HUDEP-2 (cell line): ENCODE results near the gene LOXL3.

Experiments
- DNase-seq, 76 experiments: peaks; one replicate each; lab custom pipeline; 2025; ENCODE audit not compliant: unreplicated experiment in 76 of 76; lab: John Stamatoyannopoulos, UW

LOXL3 gene

DNA sequence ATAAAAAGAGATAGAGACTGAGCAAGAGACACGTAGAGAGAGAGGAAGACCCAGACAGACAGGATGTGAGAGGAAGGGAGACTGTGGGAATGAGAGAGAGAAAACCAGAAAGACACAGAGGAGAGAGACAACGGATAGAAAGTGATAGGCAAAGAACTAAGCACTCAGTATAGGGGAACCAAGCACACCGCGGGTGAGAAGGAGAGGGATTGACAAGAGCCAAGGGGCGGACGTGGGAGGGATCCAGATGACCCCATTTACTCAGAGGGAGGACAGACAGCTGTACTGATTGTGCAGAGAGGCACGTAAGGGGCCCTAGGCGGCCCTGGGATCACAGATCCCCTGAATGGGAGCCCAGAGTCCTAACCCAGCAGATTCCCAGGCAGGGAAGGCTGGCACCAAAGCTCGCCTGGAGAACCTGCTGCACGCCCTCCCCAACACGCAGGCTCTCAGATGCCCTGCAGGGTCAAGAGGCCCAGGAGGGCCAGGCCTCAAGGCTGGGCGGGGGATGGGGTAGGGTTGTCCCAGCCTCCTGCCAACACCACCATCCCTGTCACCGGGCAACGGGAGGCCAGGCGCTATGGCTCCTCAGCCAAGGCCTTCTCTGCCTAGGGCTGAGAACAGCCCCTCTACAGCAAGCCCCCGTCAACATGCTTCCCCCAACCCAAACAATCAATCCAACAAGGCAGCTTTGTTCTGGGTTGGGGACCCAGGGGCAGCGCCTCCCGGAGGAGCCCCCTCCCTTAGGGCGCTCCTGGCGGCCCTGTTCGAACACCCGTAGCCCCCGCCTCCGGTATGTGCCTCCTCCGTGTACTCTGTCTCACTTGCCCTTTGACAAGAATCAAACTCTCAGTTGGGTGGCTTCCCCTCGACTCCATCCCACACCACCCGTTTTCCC is 579 bp downstream of the LOXL3 start:
- no peak for DNase-seq

DNA sequence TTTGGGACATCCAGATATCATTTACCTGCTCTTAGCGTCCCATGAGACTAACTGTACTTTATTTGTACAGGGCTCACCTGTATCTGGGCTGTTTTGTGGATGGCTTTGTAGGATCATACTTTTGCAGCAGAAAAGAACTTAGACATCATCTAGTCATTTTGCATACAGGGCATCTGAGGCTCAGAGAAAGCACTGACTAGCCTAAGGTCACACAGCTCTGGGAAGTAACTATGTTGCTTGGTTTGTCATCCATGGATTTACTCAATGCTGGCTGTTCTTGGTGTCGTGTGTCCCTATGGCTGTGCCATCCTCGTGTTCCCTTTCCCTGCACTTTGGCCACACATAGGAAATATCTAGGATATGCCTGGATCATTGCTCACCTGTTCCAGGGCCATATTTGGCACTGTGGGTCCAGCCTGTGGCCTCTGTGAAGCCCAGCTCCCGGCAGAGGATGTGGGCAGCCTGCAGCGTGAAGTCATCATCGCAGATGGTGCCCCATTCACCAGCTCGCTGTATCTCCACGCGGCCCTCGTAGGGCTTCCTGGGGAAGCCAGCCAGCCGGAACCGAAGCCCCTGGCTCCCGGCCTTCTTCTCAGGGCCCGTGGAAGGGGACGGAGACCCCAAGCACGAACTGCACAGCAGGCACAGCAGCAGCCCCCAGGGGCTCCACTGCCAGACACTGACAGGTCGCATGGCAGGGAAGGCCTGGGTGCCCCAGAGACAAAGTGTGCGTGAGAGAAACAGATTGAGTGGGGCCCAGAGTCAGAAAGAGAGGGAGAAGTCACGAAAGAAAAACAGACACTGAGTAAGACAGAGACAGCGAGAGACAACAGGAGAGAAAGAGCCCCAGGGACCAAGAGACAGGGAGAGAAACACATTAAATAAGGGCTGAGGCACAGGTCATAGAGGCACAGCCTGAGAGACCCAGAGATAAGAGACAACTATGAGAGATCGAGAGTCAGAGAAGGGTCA is 1.5 kb downstream of the LOXL3 start:
- DNase-seq, result no peak

DNA sequence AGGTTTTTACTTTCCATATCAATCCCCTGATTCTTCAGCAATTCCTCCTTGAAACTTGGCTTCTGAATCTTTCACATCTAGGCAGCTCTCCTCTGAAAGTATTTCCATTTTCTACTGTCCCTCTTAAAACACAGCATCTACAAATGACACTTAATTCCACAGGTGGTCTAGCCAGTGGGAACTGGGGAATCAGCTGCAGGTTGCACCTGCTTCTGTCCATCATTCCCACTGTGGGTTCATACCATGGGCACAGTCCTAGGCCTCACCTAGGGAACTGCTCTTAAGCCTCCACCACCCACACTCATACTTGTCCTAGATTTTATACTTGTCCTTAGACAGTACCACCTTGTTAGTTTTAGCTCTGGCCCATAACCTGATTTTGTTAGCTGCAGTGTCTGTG is 2.2 kb downstream of the LOXL3 start:
- no peak for DNase-seq

DNA sequence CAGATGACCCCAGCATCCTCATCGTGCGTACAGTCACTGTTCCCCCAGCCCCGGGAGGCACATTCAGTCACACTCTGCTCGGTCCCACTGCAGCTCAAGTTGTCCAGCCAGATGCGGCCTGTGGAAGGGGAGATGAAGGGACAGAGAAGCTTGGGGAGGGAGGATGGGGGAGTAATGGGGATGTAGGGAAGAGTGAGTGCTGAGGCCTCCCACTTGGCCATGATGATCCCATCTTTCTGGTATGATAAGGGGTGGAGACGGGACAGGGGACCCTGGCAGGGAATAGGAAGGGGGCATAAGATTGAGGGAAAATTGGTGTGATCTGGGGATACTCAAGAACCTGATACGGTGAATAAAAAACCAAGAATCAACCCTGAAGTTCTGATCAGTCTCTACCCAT is 3.5 kb downstream of the LOXL3 start:
- DNase-seq, result no peak

DNA sequence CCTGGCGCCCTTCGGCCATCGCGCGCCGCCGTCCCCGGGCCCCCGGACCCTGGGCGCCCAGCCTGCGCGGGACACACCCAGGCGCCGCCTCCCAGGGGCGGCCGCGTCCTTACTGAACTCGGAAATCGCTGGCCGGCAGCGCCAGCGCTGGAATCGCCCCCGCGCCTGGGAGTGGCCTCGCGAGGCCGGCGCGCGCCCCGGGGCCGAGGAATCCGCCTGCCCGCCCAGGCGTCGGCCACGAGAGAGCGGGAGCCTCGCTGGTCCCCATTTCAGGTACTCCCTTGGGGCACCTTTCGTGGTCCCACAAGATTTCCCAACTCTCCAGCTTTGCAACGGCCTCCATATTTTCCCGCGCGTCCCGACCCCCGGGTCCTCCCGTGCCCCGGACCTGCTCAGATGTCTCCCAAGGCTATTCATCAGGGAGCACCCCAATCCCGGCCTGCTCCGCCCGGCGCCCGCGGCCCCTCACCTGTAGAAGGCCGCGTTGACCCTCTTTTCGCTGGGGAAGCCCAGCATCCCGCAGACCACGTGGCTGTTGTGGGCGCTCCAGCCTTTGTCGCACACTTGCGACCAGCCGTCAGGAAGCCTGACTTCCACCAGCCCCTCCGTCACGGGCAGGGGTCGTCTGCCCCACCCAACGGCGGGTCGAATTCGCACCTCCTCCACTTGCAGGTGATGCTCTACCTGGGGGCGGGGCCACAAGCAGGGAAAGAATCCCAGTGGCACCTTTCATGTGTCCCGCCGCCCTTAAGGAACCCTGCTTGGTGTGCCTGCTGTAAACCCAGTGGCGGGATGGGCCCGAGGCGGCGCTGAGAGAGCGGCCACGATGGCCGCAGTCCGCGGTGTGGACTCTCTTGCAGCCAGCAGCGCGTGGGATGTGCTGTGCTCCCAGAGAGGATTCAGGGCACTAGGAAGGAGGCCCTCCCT is 4.6 kb downstream of the LOXL3 start:
- DNase-seq, result peak in 53 of 76 experiments; percentile 3 to 68 (median 44)

DNA sequence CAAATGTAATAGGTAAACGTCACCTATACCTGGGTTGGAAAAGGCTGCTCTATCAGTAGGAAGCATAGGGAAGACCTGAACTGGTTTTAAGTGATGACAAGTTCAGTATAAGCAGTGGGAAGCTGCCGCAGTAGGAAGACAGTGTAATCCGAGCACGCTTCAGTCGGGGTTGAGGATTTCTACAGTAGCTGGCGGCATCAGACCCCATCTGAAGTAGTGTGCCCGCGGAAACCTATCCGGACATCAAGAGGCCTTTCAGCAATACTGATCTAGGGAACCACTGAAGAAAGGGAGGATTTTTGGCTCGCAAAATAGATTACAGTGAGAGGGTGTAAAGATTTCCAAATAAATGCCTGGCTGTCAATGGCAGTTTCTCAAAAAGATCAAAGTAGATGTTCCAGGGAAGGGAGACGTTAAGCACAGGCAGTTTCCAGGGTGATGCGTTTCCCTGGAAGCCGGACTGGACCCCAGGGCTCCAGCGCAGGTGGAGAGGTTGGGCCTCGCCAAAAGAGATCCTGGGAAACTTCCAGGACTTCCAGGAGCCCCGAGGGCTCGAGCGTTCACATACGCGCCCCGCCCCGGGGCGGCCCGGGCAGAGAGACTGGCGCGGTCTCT is 5.3 kb downstream of the LOXL3 start:
- DNase-seq, result no peak

DNA sequence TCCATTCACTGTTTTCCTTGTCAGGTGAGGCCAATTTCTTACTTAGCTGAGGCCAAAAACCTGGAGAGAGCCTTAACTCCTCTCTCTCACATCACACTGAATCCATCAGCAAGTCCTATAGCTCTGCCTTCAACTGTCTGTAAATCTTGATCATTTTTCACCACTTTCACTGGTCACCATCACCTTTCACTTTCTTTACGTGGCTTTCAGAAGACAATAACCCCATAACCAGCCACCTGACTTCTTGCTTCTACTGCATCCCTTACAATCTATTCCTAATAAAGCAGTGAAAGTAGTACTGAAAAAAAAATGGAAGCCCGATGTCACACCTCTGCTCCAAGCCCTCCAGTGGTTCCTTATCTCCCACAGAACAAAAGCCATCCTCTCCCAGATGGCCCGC is 7.7 kb downstream of the LOXL3 start:
- no peak for DNase-seq

DNA sequence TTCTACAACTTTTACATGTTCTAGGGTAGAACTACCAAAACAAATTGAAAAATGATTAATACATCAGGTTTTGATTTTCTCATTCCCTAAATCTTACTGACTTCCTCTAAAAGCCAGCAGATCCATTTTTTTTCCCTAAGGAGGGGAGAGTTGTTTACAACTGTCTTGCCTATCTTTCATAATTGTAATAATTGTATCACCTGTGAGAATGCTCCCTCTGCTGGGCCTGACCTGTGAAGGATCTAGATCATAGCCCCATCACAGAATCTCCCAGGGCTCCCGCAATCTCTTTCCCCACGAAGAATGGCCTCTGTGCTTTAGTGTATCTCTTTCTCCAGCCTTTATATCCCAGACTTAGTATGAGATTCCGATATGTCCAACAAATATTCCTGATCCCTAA is 9.1 kb downstream of the LOXL3 start:
- peak in 2 of 76 experiments; percentile 4 to 17 for DNase-seq

DNA sequence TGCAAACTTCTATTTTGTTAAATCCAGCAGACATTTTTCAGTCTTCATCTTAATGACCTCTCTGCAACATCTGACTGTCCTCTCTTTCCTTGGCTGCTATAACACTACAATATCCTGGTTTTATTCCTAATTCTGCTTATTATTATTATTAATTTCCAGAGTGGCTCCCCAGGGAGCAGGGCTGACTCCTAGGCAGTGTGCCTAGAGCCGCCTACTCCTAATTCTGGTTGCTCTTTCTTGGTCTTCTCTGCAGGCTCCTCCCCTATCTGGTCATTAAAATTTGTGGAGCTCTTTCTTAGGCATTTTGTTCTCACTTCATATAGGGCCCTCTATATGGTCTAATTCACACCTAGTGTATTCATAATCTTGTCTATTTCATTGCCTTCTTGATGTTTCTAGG is 10.8 kb downstream of the LOXL3 start:
- DNase-seq, result no peak

DNA sequence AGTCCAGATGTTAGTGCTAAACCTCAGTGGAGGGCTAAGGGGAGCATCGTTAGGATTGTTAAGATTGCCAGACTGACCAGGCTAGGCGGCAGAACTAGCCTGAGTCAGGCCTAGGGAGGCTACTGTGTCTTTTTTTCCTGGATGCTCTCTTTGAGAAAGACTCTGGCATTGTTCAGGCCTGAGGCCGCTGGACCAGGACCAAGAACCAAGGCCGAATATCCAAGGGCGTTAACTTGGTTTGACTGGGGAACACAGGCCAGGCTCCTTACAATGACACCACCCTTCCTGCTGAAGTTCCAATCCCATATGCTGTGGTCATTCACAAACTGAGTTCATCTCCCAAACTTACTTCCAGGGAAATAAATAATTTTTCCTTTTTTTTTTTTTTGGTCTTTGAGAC is 13.5 kb downstream of the LOXL3 start:
- no peak for DNase-seq

DNA sequence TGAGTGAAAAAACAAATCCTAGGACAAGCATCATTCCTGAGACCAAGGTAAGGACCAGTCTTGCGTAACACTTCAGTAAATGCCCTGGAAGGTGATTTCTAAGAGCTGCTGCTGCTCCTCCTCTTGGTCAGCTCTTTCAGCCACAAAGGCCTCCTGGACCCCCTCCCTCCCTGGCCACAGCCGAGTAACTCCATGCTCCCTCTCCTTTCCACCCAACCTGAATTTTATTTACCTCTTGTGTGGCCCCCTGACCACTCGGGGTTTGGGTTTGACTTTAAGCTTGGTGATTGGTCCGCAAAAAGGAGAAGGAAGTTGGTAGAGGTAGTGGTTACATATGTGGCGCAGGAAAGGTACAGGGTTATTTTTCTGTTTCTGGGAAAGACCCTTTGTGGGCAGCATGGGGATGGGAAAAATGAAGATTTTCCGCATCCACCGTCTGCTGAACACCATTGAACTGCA is 14.8 kb downstream of the LOXL3 start:
- DNase-seq, result no peak

DNA sequence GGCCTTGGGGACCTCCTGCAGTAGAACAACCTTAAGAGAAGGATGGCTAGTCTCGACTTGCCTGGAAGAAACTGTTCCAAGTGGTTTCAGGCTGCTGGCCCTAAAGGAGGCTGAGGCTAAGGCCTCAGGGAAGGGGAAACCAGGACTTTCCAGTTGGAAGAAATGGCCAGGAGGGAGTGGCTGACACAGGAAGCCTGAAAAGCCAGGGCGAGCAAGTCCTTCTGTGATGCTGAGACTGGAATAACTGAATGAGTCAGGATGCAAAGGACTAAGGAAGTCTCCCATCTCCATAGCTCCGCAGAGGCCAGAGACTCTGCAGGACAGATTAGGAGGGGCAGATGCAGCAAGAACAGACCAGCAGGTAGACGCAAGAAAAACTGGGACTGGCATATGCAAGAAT is 16.6 kb downstream of the LOXL3 start:
- no peak for DNase-seq

DNA sequence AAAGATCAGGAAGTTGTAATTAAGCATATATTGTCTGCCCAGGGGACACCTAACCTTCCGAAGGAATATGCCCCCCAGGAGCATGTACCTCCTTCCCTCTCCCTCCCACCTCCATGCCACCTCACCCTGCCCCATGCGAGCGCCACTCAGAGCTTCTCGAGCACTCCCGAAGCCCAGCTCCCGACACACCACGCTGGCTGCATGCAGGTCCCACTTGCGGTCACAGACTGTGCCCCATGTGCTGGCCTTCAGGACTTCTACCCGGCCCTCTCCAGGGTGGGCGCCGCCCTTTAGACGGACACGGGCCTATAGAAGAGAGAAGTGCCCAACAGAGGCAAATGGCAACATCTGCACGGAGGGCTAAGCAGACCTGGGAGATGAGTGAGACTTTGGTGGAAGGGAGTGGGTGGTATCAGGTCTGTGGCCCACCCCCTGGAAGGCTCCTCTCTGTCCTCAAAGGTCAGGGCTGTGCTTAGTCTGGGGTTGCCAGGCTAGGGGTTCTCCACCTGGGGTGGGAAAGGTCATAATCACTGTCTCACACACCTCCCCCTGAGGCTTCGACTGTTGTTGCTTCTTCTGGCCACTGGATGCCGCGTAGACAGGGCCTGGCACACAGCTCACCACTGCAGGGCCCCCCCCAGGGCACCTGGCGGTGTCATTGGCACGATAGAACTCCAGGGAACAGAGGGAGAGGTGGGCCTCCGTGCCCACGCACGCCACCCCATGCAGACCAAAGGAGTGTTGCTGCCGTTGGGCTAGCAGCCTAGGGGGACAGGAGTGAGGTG is 17.4 kb downstream of the LOXL3 start:
- no peak for DNase-seq

DNA sequence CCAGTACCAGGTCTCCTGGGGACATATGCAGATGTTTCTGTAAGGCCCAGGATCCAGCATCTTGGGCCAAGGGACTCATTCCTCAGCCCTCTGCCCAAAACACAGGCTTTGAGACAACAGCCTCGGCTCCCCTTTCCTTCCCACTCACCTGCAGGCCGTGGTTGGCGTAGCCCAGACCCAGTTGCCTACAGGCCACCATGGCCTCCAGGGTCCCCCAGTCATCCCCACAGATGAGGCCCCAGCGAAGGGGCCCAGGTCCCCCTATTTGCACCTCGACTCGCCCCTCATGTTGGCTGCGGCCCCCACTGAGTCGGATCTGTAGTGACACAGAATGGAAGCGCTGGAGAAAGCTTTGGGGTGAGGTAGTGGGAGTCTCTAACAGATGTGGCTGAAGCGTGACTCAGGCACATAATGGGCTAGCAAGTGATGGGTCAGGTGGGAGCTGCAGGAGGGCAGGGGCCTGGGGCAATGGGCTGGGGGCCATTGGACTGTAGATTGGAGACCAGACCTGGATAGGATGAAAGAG is 18.2 kb downstream of the LOXL3 start:
- DNase-seq, result no peak

DNA sequence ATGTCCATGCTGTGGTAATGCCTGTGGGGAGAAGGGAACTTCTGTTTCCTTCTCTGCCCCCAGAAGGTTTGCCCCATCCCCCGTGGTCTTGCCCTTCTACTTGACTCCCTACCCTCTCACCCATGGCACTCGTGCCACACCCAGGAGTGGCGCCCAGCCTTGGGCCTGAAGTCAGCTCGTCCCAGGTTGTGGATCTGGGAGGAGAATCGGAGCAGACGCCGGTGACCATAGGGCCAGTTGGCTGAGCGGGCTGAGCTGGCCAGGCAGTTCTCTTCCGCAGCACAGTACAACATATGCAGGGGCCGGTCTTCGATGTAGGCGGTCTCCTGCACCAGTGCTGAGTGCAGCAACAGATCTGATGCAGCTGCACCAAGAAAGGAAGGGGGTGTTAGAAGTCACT is 19.3 kb downstream of the LOXL3 start:
- DNase-seq, result no peak

DNA sequence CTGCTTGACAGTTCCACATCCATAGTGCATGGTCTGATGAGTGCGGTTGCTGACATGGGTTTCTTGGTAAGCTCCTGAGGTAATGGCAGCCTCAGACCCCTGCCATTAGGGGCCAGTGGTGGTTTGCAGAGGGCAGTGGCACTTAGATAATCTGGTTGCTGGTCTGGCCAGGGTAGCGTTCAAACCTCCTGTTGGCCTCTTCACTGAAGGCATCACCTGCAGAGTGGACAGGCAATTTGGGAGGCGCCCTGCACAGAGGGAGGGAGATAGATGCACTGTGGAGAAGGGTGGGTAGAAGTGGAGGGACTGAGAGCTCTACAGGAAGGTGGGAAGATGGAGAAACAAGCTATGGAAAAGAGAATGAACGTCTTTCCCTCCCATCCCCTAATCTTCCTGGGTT is 20.3 kb downstream of the LOXL3 start:
- no peak for DNase-seq

DNA sequence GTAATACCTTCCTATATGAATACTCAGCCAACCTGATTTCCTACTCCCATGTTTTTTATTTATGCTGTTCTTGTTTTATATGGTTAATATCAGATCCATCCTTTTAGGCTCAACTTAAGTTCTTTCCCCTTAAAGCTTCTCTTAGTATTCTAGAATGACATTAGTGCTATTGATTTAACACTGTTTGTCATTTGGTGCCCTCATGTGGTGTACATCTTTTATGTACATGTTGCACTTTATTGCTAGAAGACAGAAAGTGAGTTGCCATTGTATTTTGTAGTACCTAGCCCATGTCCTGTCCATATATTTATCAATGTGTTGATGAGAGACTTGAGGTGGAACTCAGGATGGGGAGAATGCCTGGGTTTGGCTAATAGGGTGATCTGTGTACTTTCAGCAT is 21.5 kb downstream of the LOXL3 start:
- DNase-seq, result peak in 9 of 76 experiments; percentile 6 to 29 (median 18)

DNA sequence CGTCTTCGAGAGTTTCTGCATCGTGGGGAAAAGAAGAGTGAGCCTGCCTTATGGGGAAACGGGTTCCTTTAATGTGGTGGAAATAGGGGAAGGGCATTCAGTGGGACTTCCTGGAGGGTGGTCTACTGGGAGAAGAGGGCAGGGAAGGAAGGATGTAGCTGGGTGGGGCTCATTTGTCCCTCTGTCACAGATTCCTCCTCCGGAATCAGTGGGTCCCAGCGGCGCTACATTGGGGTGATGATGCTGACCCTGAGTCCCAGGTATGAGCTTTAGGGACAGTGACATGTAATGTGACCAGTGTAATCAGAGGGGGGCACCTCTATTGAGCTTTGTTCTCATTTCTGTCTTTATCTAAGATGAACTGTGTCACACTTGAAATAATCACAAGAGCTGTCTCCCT is 22.1 kb downstream of the LOXL3 start:
- DNase-seq, result no peak
